WTC11 (cell line): ENCODE results near the gene FAM50A. TPM values are rescaled to one million over a fixed set of nuclear protein-coding genes. Genes with fewer than 3 reads are reported as not detected.

ENCODE experiments used
- ATAC-seq: fragments of 200-7000 bp; cut with Tn5 transposase; 2 replicates; pipeline ENCODE4 v1.10.0; 2021; ENCODE audit warnings: mild to moderate bottlenecking, moderate library complexity
- CTCF ChIA-PET: fragments of 300-600 bp; sonication (Branson Sonifier 250); formaldehyde crosslinking; loops from one replicate; lab custom pipeline; 2021; ENCODE audit warnings: antibody characterized with exemption; lab: Charles Lee
- POLR2A ChIA-PET: fragments of 350-600 bp; sonication (Branson Sonifier 250); formaldehyde crosslinking; loops from one replicate; lab custom pipeline; 2021; ENCODE audit warnings: antibody characterized with exemption; lab: Charles Lee
- DNase-seq: peaks from one replicate; pipeline ENCODE4 v3.0.0; 2021; ENCODE audit warnings: low spot score
- H3K27ac Mint-ChIP-seq: 2 replicates; pipeline ENCODE4 v1.8.0; 2021; ENCODE audit warnings: mixed read lengths
- H3K27me3 Mint-ChIP-seq: 2 replicates; pipeline ENCODE4 v1.8.0; 2021; ENCODE audit warnings: low read depth, mild to moderate bottlenecking, moderate library complexity, mixed read lengths
- H3K36me3 Mint-ChIP-seq: 2 replicates; pipeline ENCODE4 v1.8.0; 2021; ENCODE audit warnings: mixed read lengths
- H3K4me1 Mint-ChIP-seq: 2 replicates; pipeline ENCODE4 v1.8.0; 2022; ENCODE audit warnings: mixed read lengths
- H3K4me3 Mint-ChIP-seq: 2 replicates; pipeline ENCODE4 v1.8.0; 2021; ENCODE audit warnings: mild to moderate bottlenecking, moderate library complexity, mixed read lengths
- H3K9me3 Mint-ChIP-seq: 2 replicates; pipeline ENCODE4 v1.8.0; 2021; ENCODE audit warnings: mixed read lengths
- ATF1 ChIP-seq: sonication (generic); formaldehyde crosslinking; IDR thresholded peaks from 2 replicates; pipeline ENCODE4 v1.8.1; 2023; ENCODE audit warnings: mild to moderate bottlenecking, moderate library complexity, missing genetic modification reagents
- CREM ChIP-seq: sonication (generic); formaldehyde crosslinking; IDR thresholded peaks from 2 replicates; pipeline ENCODE4 v1.8.1; 2022; ENCODE audit warnings: mild to moderate bottlenecking, missing genetic modification reagents, moderate library complexity
- EMX1 ChIP-seq: fragments of 250-450 bp; sonication (Bioruptor Pico); IDR thresholded peaks from 2 replicates; pipeline ENCODE4 v1.8.0; 2021; ENCODE audit warnings: mild to moderate bottlenecking
- GABPB1 ChIP-seq: sonication (generic); formaldehyde crosslinking; IDR thresholded peaks from 2 replicates; pipeline ENCODE4 v1.8.1; 2023; ENCODE audit warnings: mild to moderate bottlenecking, missing genetic modification reagents
- GRHL2 ChIP-seq: fragments of 250-450 bp; sonication (Bioruptor Pico); IDR thresholded peaks from 2 replicates; pipeline ENCODE4 v1.8.0; 2022; ENCODE audit warnings: mild to moderate bottlenecking, moderate library complexity; ENCODE audit not compliant: insufficient replicate concordance, severe bottlenecking
- IRF2 ChIP-seq: sonication (generic); formaldehyde crosslinking; IDR thresholded peaks from 2 replicates; pipeline ENCODE4 v1.8.0; 2022; ENCODE audit warnings: low read depth, missing genetic modification reagents, borderline replicate concordance
- NFYB ChIP-seq: sonication (generic); formaldehyde crosslinking; conservative IDR thresholded peaks from 2 replicates; pipeline ENCODE4 v1.8.0; 2022; ENCODE audit warnings: low read depth, missing genetic modification reagents
- NR1H2 ChIP-seq: sonication (generic); formaldehyde crosslinking; IDR thresholded peaks from 2 replicates; pipeline ENCODE4 v1.9.0; 2021; ENCODE audit warnings: mild to moderate bottlenecking, moderate library complexity, missing genetic modification reagents
- PRRX2 ChIP-seq: fragments of 250-450 bp; sonication (Bioruptor Pico); IDR thresholded peaks from 2 replicates; pipeline ENCODE4 v1.8.0; 2021; ENCODE audit warnings: mild to moderate bottlenecking
- RELA ChIP-seq: sonication (generic); formaldehyde crosslinking; IDR thresholded peaks from 2 replicates; pipeline ENCODE4 v1.8.1; 2022; ENCODE audit warnings: missing genetic modification reagents, mild to moderate bottlenecking, borderline replicate concordance
- RORB ChIP-seq: fragments of 250-450 bp; sonication (Bioruptor Pico); IDR thresholded peaks from 2 replicates; pipeline ENCODE4 v1.9.0; 2021; ENCODE audit warnings: mild to moderate bottlenecking
- SMAD4 ChIP-seq: sonication (generic); formaldehyde crosslinking; IDR thresholded peaks from 2 replicates; pipeline ENCODE4 v1.8.0; 2022; ENCODE audit warnings: mild to moderate bottlenecking, missing genetic modification reagents
- SP1 ChIP-seq: sonication (generic); formaldehyde crosslinking; conservative IDR thresholded peaks from 2 replicates; pipeline ENCODE4 v1.8.1; 2022; ENCODE audit warnings: missing genetic modification reagents
- ZNF219 ChIP-seq: sonication (generic); formaldehyde crosslinking; IDR thresholded peaks from 2 replicates; pipeline ENCODE4 v1.8.0; 2023; ENCODE audit warnings: missing genetic modification reagents, mild to moderate bottlenecking, borderline replicate concordance
- ZNF232 ChIP-seq: sonication (generic); formaldehyde crosslinking; IDR thresholded peaks from 2 replicates; pipeline ENCODE4 v1.8.0; 2022; ENCODE audit warnings: mild to moderate bottlenecking, missing genetic modification reagents
- ZNF263 ChIP-seq: sonication (generic); formaldehyde crosslinking; IDR thresholded peaks from 2 replicates; pipeline ENCODE4 v1.8.1; 2022; ENCODE audit warnings: low read depth, mild to moderate bottlenecking, moderate library complexity, missing genetic modification reagents
- ZNF423 ChIP-seq: fragments of 250-450 bp; sonication (Bioruptor Pico); IDR thresholded peaks from 2 replicates; pipeline ENCODE4 v2.1.2; 2022; ENCODE audit warnings: mild to moderate bottlenecking, moderate library complexity
- total RNA-seq: library from RNA; stranded (reverse); gene quantifications from 3 replicates; pipeline ENCODE4 v1.2.3, GENCODE V29; 2021
- TF ChIP-seq, protein P1 (sequence below): sonication (generic); formaldehyde crosslinking; IDR thresholded peaks from 2 replicates; pipeline ENCODE4 v1.8.1; 2022; ENCODE audit warnings: low read depth, mild to moderate bottlenecking, moderate library complexity, missing genetic modification reagents, borderline replicate concordance
- TF ChIP-seq, protein P2 (sequence below): sonication (generic); formaldehyde crosslinking; IDR thresholded peaks from 2 replicates; pipeline ENCODE4 v1.8.1; 2023; ENCODE audit warnings: mild to moderate bottlenecking, moderate library complexity, missing genetic modification reagents
- TF ChIP-seq, protein P3 (sequence below): fragments of 250-450 bp; sonication (Bioruptor Pico); IDR thresholded peaks from 2 replicates; pipeline ENCODE4 v1.9.0; 2021; ENCODE audit warnings: mild to moderate bottlenecking
- TF ChIP-seq, protein P4 (sequence below): sonication (generic); formaldehyde crosslinking; IDR thresholded peaks from 2 replicates; pipeline ENCODE4 v1.8.1; 2023; ENCODE audit warnings: mild to moderate bottlenecking, missing genetic modification reagents, moderate library complexity

FAM50A gene
- total RNA-seq, 1 experiment from 2014 or later: 50.2 TPM

DNA sequence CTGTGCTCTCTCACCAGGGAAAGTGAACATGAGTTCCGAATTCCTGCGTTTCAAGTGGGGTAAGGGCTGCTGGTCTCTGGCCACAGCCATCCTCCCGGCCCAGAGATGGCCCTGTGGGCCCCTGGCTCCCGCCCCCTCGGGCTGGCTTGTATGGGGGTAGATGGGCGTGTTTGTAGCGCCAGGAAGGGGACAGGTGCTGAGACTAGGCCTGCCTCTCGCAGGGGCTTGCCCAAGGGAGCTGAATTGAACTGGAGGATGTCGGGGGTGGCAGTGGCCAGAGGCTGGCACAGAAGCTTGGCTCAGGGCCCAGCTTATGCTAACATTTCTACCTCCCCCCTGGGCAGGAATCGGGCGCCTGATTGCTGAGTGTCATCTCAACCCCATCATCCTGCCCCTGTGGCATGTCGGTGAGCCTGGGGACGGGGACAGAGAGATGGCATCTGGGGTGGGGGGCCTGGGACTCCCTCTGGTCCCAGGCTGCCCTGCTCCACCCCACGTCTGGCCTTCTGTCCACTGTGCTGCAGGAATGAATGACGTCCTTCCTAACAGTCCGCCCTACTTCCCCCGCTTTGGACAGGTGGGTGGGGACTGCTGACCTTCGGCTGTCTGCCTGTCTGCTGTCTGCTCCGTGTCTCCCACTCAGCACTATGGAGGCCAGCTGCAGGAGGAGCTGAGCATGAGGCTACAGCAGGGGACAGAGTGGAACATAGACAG lies 24.1 kb upstream of the FAM50A start:
- no peak overlapping the region for H3K4me3 Mint-ChIP-seq
- H3K27ac Mint-ChIP-seq: no peak overlapping the region
- peaks cover 2% of the 10 kb centered on the region; the same call in 1 of the 2 replicates for H3K36me3 Mint-ChIP-seq
- no peaks in the 10 kb centered on the region for H3K27me3 Mint-ChIP-seq
- TF ChIP-seq, protein P1, sequence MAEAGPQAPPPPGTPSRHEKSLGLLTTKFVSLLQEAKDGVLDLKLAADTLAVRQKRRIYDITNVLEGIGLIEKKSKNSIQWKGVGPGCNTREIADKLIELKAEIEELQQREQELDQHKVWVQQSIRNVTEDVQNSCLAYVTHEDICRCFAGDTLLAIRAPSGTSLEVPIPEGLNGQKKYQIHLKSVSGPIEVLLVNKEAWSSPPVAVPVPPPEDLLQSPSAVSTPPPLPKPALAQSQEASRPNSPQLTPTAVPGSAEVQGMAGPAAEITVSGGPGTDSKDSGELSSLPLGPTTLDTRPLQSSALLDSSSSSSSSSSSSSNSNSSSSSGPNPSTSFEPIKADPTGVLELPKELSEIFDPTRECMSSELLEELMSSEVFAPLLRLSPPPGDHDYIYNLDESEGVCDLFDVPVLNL: no peak
- H3K4me1 Mint-ChIP-seq: no peaks in the 10 kb centered on the region
- no peak for ATAC-seq
- no peaks in the 10 kb centered on the region for H3K9me3 Mint-ChIP-seq
- ChIA-PET POLR2A (no interaction called here), CTCF (no interaction called here)
- no peak for DNase-seq

DNA sequence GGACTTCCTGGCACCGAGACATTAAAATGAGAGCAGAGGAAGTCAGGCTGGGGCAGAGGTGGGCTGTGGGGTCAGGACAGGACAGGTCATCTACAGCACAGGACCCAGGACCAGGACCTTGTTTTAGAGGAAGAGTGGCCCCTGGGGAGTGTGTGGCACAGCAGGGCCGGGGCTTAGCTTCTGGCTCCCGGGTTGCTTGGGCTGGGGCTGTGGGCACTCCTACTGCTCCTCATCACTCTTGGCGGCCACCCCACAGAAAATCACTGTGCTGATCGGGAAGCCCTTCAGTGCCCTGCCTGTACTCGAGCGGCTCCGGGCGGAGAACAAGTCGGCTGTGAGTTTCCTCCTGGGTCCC lies 23.6 kb upstream of the FAM50A start:
- ChIA-PET CTCF (no interaction called here), POLR2A (no interaction called here)
- Mint-ChIP-seq H3K36me3 (no peaks in the 10 kb centered on the region; the same call in 1 of the 2 replicates), H3K4me1 (no peaks in the 10 kb centered on the region), H3K27me3 (no peaks in the 10 kb centered on the region), H3K4me3 (no peak overlapping the region), H3K9me3 (no peaks in the 10 kb centered on the region)
- no peak for TF ChIP-seq ZNF219 (CRISPR knock-in tag)
- TF ChIP-seq ZNF232 (CRISPR knock-in tag): no peak
- TF ChIP-seq SP1: no peak
- TF ChIP-seq, protein P2, sequence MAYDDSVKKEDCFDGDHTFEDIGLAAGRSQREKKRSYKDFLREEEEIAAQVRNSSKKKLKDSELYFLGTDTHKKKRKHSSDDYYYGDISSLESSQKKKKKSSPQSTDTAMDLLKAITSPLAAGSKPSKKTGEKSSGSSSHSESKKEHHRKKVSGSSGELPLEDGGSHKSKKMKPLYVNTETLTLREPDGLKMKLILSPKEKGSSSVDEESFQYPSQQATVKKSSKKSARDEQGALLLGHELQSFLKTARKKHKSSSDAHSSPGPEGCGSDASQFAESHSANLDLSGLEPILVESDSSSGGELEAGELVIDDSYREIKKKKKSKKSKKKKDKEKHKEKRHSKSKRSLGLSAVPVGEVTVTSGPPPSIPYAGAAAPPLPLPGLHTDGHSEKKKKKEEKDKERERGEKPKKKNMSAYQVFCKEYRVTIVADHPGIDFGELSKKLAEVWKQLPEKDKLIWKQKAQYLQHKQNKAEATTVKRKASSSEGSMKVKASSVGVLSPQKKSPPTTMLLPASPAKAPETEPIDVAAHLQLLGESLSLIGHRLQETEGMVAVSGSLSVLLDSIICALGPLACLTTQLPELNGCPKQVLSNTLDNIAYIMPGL: no peak
- TF ChIP-seq, protein P3, sequence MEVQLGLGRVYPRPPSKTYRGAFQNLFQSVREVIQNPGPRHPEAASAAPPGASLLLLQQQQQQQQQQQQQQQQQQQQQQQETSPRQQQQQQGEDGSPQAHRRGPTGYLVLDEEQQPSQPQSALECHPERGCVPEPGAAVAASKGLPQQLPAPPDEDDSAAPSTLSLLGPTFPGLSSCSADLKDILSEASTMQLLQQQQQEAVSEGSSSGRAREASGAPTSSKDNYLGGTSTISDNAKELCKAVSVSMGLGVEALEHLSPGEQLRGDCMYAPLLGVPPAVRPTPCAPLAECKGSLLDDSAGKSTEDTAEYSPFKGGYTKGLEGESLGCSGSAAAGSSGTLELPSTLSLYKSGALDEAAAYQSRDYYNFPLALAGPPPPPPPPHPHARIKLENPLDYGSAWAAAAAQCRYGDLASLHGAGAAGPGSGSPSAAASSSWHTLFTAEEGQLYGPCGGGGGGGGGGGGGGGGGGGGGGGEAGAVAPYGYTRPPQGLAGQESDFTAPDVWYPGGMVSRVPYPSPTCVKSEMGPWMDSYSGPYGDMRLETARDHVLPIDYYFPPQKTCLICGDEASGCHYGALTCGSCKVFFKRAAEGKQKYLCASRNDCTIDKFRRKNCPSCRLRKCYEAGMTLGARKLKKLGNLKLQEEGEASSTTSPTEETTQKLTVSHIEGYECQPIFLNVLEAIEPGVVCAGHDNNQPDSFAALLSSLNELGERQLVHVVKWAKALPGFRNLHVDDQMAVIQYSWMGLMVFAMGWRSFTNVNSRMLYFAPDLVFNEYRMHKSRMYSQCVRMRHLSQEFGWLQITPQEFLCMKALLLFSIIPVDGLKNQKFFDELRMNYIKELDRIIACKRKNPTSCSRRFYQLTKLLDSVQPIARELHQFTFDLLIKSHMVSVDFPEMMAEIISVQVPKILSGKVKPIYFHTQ (CRISPR knock-in tag): no peak
- TF ChIP-seq SMAD4 (CRISPR knock-in tag): no peak
- no peak for TF ChIP-seq ZNF263 (CRISPR knock-in tag)
- TF ChIP-seq ZNF423 (CRISPR knock-in tag): no peak
- TF ChIP-seq GABPB1 (CRISPR knock-in tag): no peak
- TF ChIP-seq, protein P4, sequence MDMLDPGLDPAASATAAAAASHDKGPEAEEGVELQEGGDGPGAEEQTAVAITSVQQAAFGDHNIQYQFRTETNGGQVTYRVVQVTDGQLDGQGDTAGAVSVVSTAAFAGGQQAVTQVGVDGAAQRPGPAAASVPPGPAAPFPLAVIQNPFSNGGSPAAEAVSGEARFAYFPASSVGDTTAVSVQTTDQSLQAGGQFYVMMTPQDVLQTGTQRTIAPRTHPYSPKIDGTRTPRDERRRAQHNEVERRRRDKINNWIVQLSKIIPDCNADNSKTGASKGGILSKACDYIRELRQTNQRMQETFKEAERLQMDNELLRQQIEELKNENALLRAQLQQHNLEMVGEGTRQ: no peak
- TF ChIP-seq RELA (CRISPR knock-in tag): no peak
- no peak for TF ChIP-seq IRF2 (CRISPR knock-in tag)
- TF ChIP-seq GRHL2 (CRISPR knock-in tag): no peak
- no peak for TF ChIP-seq PRRX2 (CRISPR knock-in tag)
- no peak for TF ChIP-seq ATF1 (CRISPR knock-in tag)
- no peak for TF ChIP-seq NFYB
- no peak for TF ChIP-seq EMX1 (CRISPR knock-in tag)
- TF ChIP-seq RORB: no peak
- no peak for TF ChIP-seq CREM (CRISPR knock-in tag)
- no peak for TF ChIP-seq NR1H2 (CRISPR knock-in tag)
- TF ChIP-seq, all 79 proteins: peak for 0
- DNase-seq (no peak), ATAC-seq (no peak)
- no peak overlapping the region for H3K27ac Mint-ChIP-seq
